ENCODE data around the gene AQP3.

DNA sequence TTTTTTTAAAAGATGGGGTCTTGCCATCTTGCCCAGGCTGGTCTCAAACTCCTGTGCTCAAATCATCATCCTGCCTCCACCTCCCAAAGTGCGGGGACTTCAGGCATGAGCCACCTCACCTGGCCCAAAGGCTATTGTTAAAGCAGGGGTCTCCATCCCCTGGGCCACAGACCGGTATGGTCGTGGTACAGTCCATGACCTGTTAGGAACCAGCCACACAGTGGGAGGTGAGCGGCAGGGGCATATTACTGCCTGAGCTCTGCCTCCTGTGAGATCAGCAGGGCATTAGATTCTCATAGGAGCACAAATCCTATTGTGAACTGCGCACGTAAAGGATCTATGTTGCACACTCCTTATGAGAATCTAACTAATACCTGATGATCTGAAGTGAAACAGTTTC is 33.6 kb upstream of the AQP3 start:
- TF ChIP-seq FOXK2 (IDR thresholded peaks at IDR 0.05) (no peak), FOXM1 (IDR thresholded peaks at IDR 0.05; ENCODE audit: borderline replicate concordance) (no peak), ELF4 (IDR thresholded peaks at IDR 0.05) (no peak), NFRKB (IDR thresholded peaks at IDR 0.05) (no peak), TARDBP (IDR thresholded peaks at IDR 0.05) (no peak), LEF1 (IDR thresholded peaks at IDR 0.05; ENCODE audit: borderline replicate concordance) (no peak), BHLHE40 (IDR thresholded peaks at IDR 0.05; ENCODE audit: borderline replicate concordance) (no peak), SP1 (IDR thresholded peaks at IDR 0.05) (no peak)
